MM.1S (cell line): ENCODE data around the gene APOA5.
A peak's percentile ranks its signal among the peaks of the same experiment; 100 is the strongest.
"Not testable (repeated sequence)": the region's sequence is repeated elsewhere in the genome, so short reads cannot be mapped to it uniquely, and the experiment has no call there.

Experiments used
- DNase-seq: peaks from one replicate; pipeline ENCODE4 v3.0.0-alpha.2; 2015
- H2AFZ ChIP-seq: fragments of 300-600 bp; sonication (generic); 2 replicates; pipeline ENCODE4 v1.6.0; 2016; ENCODE audit warnings: antibody characterized with exemption, low read length
- H3F3A ChIP-seq: fragments of 300-600 bp; sonication (generic); 2 replicates; pipeline ENCODE4 v1.6.1; 2016; ENCODE audit warnings: mild to moderate bottlenecking, antibody characterized with exemption, low read length, moderate library complexity, mixed read lengths; ENCODE audit not compliant: insufficient read depth
- H3K27ac ChIP-seq: fragments of 300-600 bp; sonication (generic); 2 replicates; pipeline ENCODE4 v1.5.1; 2016; ENCODE audit warnings: mild to moderate bottlenecking, low read length
- H3K27me3 ChIP-seq: fragments of 300-600 bp; sonication (generic); replicated peaks from 2 replicates; pipeline ENCODE4 v1.6.0; 2016; ENCODE audit warnings: low read length; ENCODE audit not compliant: insufficient read depth
- H3K36me3 ChIP-seq: fragments of 300-600 bp; sonication (generic); replicated peaks from 2 replicates; pipeline ENCODE4 v1.6.1; 2016; ENCODE audit warnings: mild to moderate bottlenecking, low read length, mixed read lengths; ENCODE audit not compliant: insufficient read depth
- H3K4me1 ChIP-seq: fragments of 300-600 bp; sonication (generic); 2 replicates; pipeline ENCODE4 v1.6.1; 2016; ENCODE audit warnings: low read length, mixed read lengths
- H3K4me2 ChIP-seq: fragments of 300-600 bp; sonication (generic); 2 replicates; pipeline ENCODE4 v1.6.0; 2016; ENCODE audit warnings: low read depth, low read length
- H3K4me3 ChIP-seq: fragments of 300-600 bp; sonication (generic); 2 replicates; pipeline ENCODE4 v1.5.1; 2016; ENCODE audit warnings: low read length, mixed read lengths
- H3K79me2 ChIP-seq: fragments of 300-600 bp; sonication (generic); 2 replicates; pipeline ENCODE4 v1.6.1; 2016; ENCODE audit warnings: mixed run types, low read length, mixed read lengths
- H3K9ac ChIP-seq: fragments of 300-600 bp; sonication (generic); 2 replicates; pipeline ENCODE4 v1.6.1; 2016; ENCODE audit warnings: low read length, mixed read lengths
- H3K9me2 ChIP-seq: fragments of 300-600 bp; sonication (generic); replicated peaks from 2 replicates; pipeline ENCODE4 v1.6.1; 2016; ENCODE audit warnings: mild to moderate bottlenecking, low read length, mixed read lengths; ENCODE audit not compliant: insufficient read depth
- H3K9me3 ChIP-seq: fragments of 300-600 bp; sonication (generic); replicated peaks from 2 replicates; pipeline ENCODE4 v1.6.1; 2016; ENCODE audit warnings: mild to moderate bottlenecking, low read length, mixed read lengths; ENCODE audit not compliant: insufficient read depth
- H4K20me1 ChIP-seq: fragments of 300-600 bp; sonication (generic); 2 replicates; pipeline ENCODE4 v1.6.1; 2016; ENCODE audit warnings: mild to moderate bottlenecking, low read length, moderate library complexity, mixed read lengths; ENCODE audit not compliant: insufficient read depth
- CTCF ChIP-seq: fragments of 300-600 bp; sonication (generic); IDR thresholded peaks from 2 replicates; pipeline ENCODE4 v1.5.1; 2016; ENCODE audit warnings: antibody characterized with exemption, low read length, mixed read lengths
- EZH2 ChIP-seq: fragments of 300-600 bp; sonication (generic); optimal IDR thresholded peaks from 2 replicates; pipeline ENCODE3; 2017; ENCODE audit warnings: low read depth, mild to moderate bottlenecking, antibody characterized with exemption, low read length, mixed read lengths
- EZH2phosphoT487 ChIP-seq: fragments of 300-600 bp; sonication (generic); IDR thresholded peaks from 2 replicates; pipeline ENCODE4 v1.6.1; 2018; ENCODE audit warnings: antibody characterized with exemption, low read length

Gene APOA5

GRCh38 chr11:116835791-116836631 lies 44.3 kb upstream of the APOA5 start:
- Histone ChIP-seq H3K9me3 (no peaks in the 10 kb centered on the region), H2AFZ (peak overlapping the region; percentile 57), H3K9me2 (no peaks in the 10 kb centered on the region), H3K4me3 (peak overlapping the region; percentile 57), H3K27me3 (no peaks in the 10 kb centered on the region), H3K4me2 (peak overlapping the region; percentile 95), H3K4me1 (0 out of 2 replicates have a peak, but pooled peaks cover 6% of the 10 kb centered on the region), H4K20me1 (no peaks in the 10 kb centered on the region), H3K27ac (no peak overlapping the region), H3K79me2 (no peaks in the 10 kb centered on the region), H3K9ac (peak overlapping the region; percentile 14; the same call in 1 of the 2 replicates), H3K36me3 (no peaks in the 10 kb centered on the region), H3F3A (no peaks in the 10 kb centered on the region)
- no peak for TF ChIP-seq EZH2
- TF ChIP-seq CTCF = peak; percentile 74
- no peak for TF ChIP-seq EZH2phosphoT487
- peak; percentile 90 for DNase-seq

- no peaks in the 10 kb centered on the region for H3K27me3 ChIP-seq
- H3K4me3 ChIP-seq = peak overlapping the region; percentile 57
- H3K9me2 ChIP-seq = no peaks in the 10 kb centered on the region
- H3K9ac ChIP-seq = peak overlapping the region; percentile 14; the same call in 1 of the 2 replicates
- 0 out of 2 replicates have a peak, but pooled peaks cover 3% of the 10 kb centered on the region for H3K4me1 ChIP-seq
- no peak overlapping the region for H3K27ac ChIP-seq
- H3K9me3 ChIP-seq = no peaks in the 10 kb centered on the region
- peak overlapping the region; percentile 57 for H2AFZ ChIP-seq
- H3K36me3 ChIP-seq = no peaks in the 10 kb centered on the region
- TF ChIP-seq EZH2 (no peak), CTCF (no peak), EZH2phosphoT487 (no peak)
- no peak for DNase-seq
- peak overlapping the region; percentile 95 for H3K4me2 ChIP-seq
- H4K20me1 ChIP-seq = no peaks in the 10 kb centered on the region
- no peaks in the 10 kb centered on the region for H3K79me2 ChIP-seq
- no peaks in the 10 kb centered on the region for H3F3A ChIP-seq
Observed at GRCh38 chr11:116835042-116835772, 43.5 kb upstream of the APOA5 start.

- not testable (repeated sequence) for H2AFZ ChIP-seq, H3K4me1 ChIP-seq, H3F3A ChIP-seq, H3K4me3 ChIP-seq, H3K9ac ChIP-seq, H3K9me2 ChIP-seq, H4K20me1 ChIP-seq, H3K9me3 ChIP-seq, DNase-seq, H3K4me2 ChIP-seq, H3K36me3 ChIP-seq, H3K27me3 ChIP-seq, H3K79me2 ChIP-seq, H3K27ac ChIP-seq
Observed at GRCh38 chr11:116834535-116835041, 42.9 kb upstream of the APOA5 start.
